HG03135 (cell line): ENCODE measurements around the gene MXI1.
"Not testable (repeated sequence)": the region's sequence is repeated elsewhere in the genome, so short reads cannot be mapped to it uniquely, and the experiment has no call there.

ENCODE experiments used
- ATAC-seq: cut with Tn5 transposase; IDR thresholded peaks from one replicate; pipeline ENCODE4 v1.9.1; 2021; ENCODE audit warnings: mild to moderate bottlenecking, moderate library complexity; ENCODE audit not compliant: unreplicated experiment

MXI1 gene

GRCh38 chr10:110237894-110238480, 30.6 kb downstream of the MXI1 start:
- ATAC-seq, result no peak

- no peak for ATAC-seq
These were observed 32.5 kb downstream of the MXI1 start for GRCh38 chr10:110239892-110240291.

GRCh38 chr10:110241407-110241806, 34.0 kb downstream of the MXI1 start:
- ATAC-seq, result no peak

- no peak for ATAC-seq
These were observed 34.4 kb downstream of the MXI1 start for GRCh38 chr10:110241841-110242240.

- no peak for ATAC-seq
These were observed 35.1 kb downstream of the MXI1 start for GRCh38 chr10:110242511-110242910.

GRCh38 chr10:110244550-110244949, 37.1 kb downstream of the MXI1 start:
- ATAC-seq, result no peak

GRCh38 chr10:110247833-110248232, 40.4 kb downstream of the MXI1 start:
- not testable (repeated sequence) for ATAC-seq

- ATAC-seq, result peak; percentile 66
These were observed 42.1 kb downstream of the MXI1 start for GRCh38 chr10:110249489-110249888.

GRCh38 chr10:110251392-110251791, 44.0 kb downstream of the MXI1 start:
- ATAC-seq, result peak; percentile 81

GRCh38 chr10:110252151-110252550, 44.7 kb downstream of the MXI1 start:
- ATAC-seq, result no peak

GRCh38 chr10:110254467-110254866, 47.1 kb downstream of the MXI1 start:
- ATAC-seq, result no peak

- ATAC-seq, result no peak
These were observed 51.1 kb downstream of the MXI1 start for GRCh38 chr10:110258542-110258941.

GRCh38 chr10:110259317-110259716, 51.9 kb downstream of the MXI1 start:
- no peak for ATAC-seq

- ATAC-seq, result no peak
These were observed 53.5 kb downstream of the MXI1 start for GRCh38 chr10:110260746-110261477.

- ATAC-seq, result no peak
These were observed 55.8 kb downstream of the MXI1 start for GRCh38 chr10:110263164-110263563.

- ATAC-seq, result no peak
These were observed 58.3 kb downstream of the MXI1 start for GRCh38 chr10:110265573-110266193.

- no peak for ATAC-seq
These were observed 59.9 kb downstream of the MXI1 start for GRCh38 chr10:110267276-110267675.

GRCh38 chr10:110268442-110268841, 61.0 kb downstream of the MXI1 start:
- no peak for ATAC-seq

- no peak for ATAC-seq
These were observed 61.6 kb downstream of the MXI1 start for GRCh38 chr10:110268971-110269370.

GRCh38 chr10:110269374-110270318, 62.2 kb downstream of the MXI1 start:
- no peak for ATAC-seq

GRCh38 chr10:110272995-110273394, 65.6 kb downstream of the MXI1 start:
- ATAC-seq, result not testable (repeated sequence)
